ENCODE results near the gene ZNF639. TPM values are rescaled to one million over a fixed set of nuclear protein-coding genes. Genes with fewer than 3 reads are reported as not detected.

The ZNF639 gene, protein sequence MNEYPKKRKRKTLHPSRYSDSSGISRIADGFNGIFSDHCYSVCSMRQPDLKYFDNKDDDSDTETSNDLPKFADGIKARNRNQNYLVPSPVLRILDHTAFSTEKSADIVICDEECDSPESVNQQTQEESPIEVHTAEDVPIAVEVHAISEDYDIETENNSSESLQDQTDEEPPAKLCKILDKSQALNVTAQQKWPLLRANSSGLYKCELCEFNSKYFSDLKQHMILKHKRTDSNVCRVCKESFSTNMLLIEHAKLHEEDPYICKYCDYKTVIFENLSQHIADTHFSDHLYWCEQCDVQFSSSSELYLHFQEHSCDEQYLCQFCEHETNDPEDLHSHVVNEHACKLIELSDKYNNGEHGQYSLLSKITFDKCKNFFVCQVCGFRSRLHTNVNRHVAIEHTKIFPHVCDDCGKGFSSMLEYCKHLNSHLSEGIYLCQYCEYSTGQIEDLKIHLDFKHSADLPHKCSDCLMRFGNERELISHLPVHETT
- 47.5 TPM for total RNA-seq (2021; ENCODE audit: unreplicated experiment)
- 18.2 and 24.2 TPM in 2 replicates for polyA plus RNA-seq (2012)
- Bru-seq, nascent RNA: percentile 88 among the genes with signal in this experiment
- percentile 89 among the genes with signal in this experiment for BruChase-seq, experiment 1, labeled RNA remaining after a 6-hour chase
- percentile 93 among the genes with signal in this experiment for BruChase-seq, experiment 2, labeled RNA remaining after a 2-hour chase
- long read RNA-seq, transcript ZNF639-209 (6 exons, 2,033 nt): minor isoform, 19 of 107 reads
- long read RNA-seq, transcript ZNF639-202 (6 exons, 1,117 nt): minor isoform, 6 of 107 reads
- long read RNA-seq, transcript ZNF639-207 (7 exons, 1,228 nt): major isoform, 69 of 107 reads
- long read RNA-seq, partial matches to known transcripts: 3 of 107 reads
- long read RNA-seq, other reads (novel, unspliced or antisense): 8 of 107 reads

GRCh38 chr3:179322286-179323196 is at the start of gene ZNF639:
Gene ZNF639, plus strand, starts transcription at chr3:179323031. Its CDS starts 5,263 bp downstream, at chr3:179328294.
- H3K27me3 ChIP-seq (ENCODE audit: insufficient read depth, low read length): no peaks in the 10 kb centered on the region
- 0 out of 2 replicates have a peak, but pooled peaks cover 5% of the 10 kb centered on the region for H4K20me1 ChIP-seq (ENCODE audit: insufficient read depth)
- RAD21 ChIA-PET (ENCODE audit: low non-redundant PET in 1 of 2, low total read pairs in 2 of 2, uncharacterized antibody in 2 of 2, unreplicated experiment in 2 of 2): no interaction called here
- H3K4me2 ChIP-seq (ENCODE audit: low read length): peak within 1 kb of the TSS; percentile 82
- intact Hi-C loops (cut with micrococcal nuclease): loop anchor here (2.0 kb wide), 1 partner anchor 236 kb away; no protein-coding TSS in a partner anchor
- POLR2A ChIA-PET: interaction anchor here (0.9 to 1.8 kb wide), 2 partner anchors 240 kb away, joined by 3 to 4 read pairs; partner anchors contain the start of gene ACTL6A
- H3K27ac ChIP-seq (ENCODE audit: low read depth, low read length): peak within 1 kb of the TSS; percentile 90
- peak within 1 kb of the TSS; percentile 94 for H2AFZ ChIP-seq (ENCODE audit: low read depth, low read length, poor library complexity, severe bottlenecking)
- H3K9me2 ChIP-seq (ENCODE audit: insufficient read depth): no peaks in the 10 kb centered on the region
- DNase-seq (ENCODE audit: low read depth, low spot score) (peak; percentile 76), ATAC-seq (peak; percentile 87)
- peaks cover 46% of the 10 kb centered on the region for H3K79me2 ChIP-seq (ENCODE audit: insufficient read depth, low read length)
- H3K9me3 ChIP-seq (ENCODE audit: control insufficient read depth in 1 of 2, insufficient read depth in 1 of 2, low read depth in 1 of 2, low read length in 2 of 2): no peaks in the 10 kb centered on the region
- TSS peak; percentile 95 for BruUV-seq (replicated peaks)
- H3K9ac ChIP-seq (ENCODE audit: low read length): peak within 1 kb of the TSS; percentile 96
- peaks cover 7 to 29% of the 10 kb centered on the region in 2 experiments; a peak in 3 of 4 replicates for H3K4me1 ChIP-seq (ENCODE audit: control insufficient read depth in 1 of 2, insufficient read depth in 2 of 2, low read length in 2 of 2)
- CTCF ChIA-PET: interaction anchor here (0.6 to 2.2 kb wide), 11 partner anchors 9 to 888 kb away, joined by 3 to 6 read pairs (median 4); partner anchors contain the start of gene ACTL6A
- peak within 1 kb of the TSS; percentile 74 to 87 for H3K4me3 ChIP-seq (replicated peaks in 1 of 2; ENCODE audit: low read depth in 1 of 2, low read length in 2 of 2)
- H3K36me3 ChIP-seq (ENCODE audit: control insufficient read depth in 1 of 2, insufficient read depth in 2 of 2, low read length in 2 of 2): no peaks in the 10 kb centered on the region; a peak in 2 of 4 replicates
- TF ChIP-seq ZNF274 (IDR thresholded peaks at IDR 0.05; ENCODE audit: low read depth, low read length): no peak
- peak; percentile 42 for TF ChIP-seq ZBTB33 (IDR thresholded peaks at IDR 0.05; ENCODE audit: extremely low read depth, insufficient replicate concordance, low read length)
- TF ChIP-seq POLR2AphosphoS5 (IDR thresholded peaks at IDR 0.05; ENCODE audit: low read depth, low read length): peak; percentile 62
- no peak for TF ChIP-seq EZH2phosphoT487 (IDR thresholded peaks at IDR 0.05; ENCODE audit: borderline replicate concordance)
- TF ChIP-seq POLR2A (IDR thresholded peaks at IDR 0.05; ENCODE audit: borderline replicate concordance, extremely low read depth, insufficient read depth, insufficient read length): peak; percentile 69
- TF ChIP-seq EZH2 (IDR thresholded peaks at IDR 0.05): no peak
- TF ChIP-seq SIN3A (IDR thresholded peaks at IDR 0.05; ENCODE audit: low read depth): peak; percentile 74
- peak; percentile 74; the same call in 1 of the 2 replicates for TF ChIP-seq CBX3 (IDR thresholded peaks at IDR 0.05; ENCODE audit: low read depth)
- peak; percentile 42 for TF ChIP-seq RAD21 (IDR thresholded peaks at IDR 0.05; ENCODE audit: low read depth)
- TF ChIP-seq FOSL1 (IDR thresholded peaks at IDR 0.05; ENCODE audit: low read depth): no peak
- peak; percentile 35; the same call in 1 of the 2 replicates for TF ChIP-seq SP1 (IDR thresholded peaks at IDR 0.05; ENCODE audit: low read depth)
- TF ChIP-seq ATF3 (IDR thresholded peaks at IDR 0.05): no peak
- peak; percentile 34 to 74 (median 67); a peak in 5 of 6 replicates for TF ChIP-seq CTCF (IDR thresholded peaks at IDR 0.05 in 2 of 3, conservative IDR thresholded peaks at IDR 0.05 in 1 of 3; ENCODE audit: borderline replicate concordance in 1 of 3, insufficient read depth in 1 of 3, low read depth in 2 of 3, low read length in 2 of 3)
- no peak; the same call in 1 of the 2 replicates for TF ChIP-seq JUND (IDR thresholded peaks at IDR 0.05)
- TF ChIP-seq CEBPB (IDR thresholded peaks at IDR 0.05; ENCODE audit: low read depth): no peak
- TF ChIP-seq MAX (IDR thresholded peaks at IDR 0.05): peak; percentile 86
- no peak for TF ChIP-seq ELF1 (IDR thresholded peaks at IDR 0.05; ENCODE audit: borderline replicate concordance, low read depth)
- TF ChIP-seq SRF (IDR thresholded peaks at IDR 0.05; ENCODE audit: low read depth): no peak; the same call in 1 of the 2 replicates
